Measurements from ENCODE around the gene NDUFAF3.
A peak's percentile ranks its signal among the peaks of the same experiment; 100 is the strongest.

Gene NDUFAF3

DNA sequence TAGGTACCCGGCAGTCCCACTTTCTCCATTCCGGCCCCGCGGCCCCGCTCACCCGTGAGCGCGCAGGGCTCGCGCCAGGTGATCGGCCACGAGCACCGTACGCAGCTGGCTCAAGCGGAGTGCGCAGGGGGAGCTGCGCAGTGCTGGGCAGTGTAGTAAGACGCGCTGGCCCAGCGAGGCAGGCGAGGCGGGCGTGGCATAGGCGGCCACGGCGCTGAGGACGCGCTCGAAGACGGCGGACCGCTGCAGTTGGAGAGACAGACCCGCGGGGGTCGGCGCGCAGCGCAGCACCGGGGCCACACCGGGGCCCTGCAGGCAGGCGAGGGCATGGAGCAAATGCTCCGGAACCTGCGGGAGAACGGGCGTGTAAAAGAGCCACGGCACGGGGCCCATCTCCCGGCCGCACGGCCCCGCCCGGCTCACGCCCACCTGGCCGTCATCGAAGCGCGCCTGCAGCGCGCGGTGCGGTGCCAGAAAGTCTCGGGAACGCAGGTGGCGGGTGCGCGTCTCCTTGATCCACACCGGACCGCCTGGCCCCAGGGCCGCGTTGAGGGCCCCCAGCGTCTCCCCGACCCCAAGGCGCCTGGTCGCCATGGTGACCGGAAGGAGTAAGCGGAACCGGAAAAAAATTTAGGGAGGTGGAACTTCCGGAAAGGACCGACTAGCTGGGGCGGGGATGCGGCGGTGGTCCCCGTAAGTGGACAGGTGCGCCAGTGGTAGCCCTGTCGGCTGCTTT lies 3.8 kb upstream of the NDUFAF3 start, which contains the start of gene DALRD3:
TSS of gene DALRD3 (minus strand) at position 610 of the 736 bp plus-strand sequence. CDS start at position 594, 16 bp downstream.
- DNase-seq (ENCODE audit: low read depth) = peak; percentile 62

DNA sequence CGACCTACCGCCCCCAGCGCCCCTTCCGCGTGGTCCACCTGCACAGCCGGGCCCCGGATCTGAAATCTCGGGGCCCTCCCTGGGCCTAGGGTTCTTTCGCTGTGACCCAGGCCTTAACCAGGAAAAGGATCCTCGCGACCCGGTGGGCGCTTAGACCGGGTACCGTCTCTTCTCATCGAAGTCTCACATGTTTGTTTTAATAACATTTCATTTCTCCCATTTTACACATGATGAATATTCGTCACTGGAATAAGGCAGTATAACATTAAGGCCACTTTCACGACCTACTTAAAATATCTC lies 3.3 kb upstream of the NDUFAF3 start:
- DNase-seq (ENCODE audit: low read depth) = no peak

DNA sequence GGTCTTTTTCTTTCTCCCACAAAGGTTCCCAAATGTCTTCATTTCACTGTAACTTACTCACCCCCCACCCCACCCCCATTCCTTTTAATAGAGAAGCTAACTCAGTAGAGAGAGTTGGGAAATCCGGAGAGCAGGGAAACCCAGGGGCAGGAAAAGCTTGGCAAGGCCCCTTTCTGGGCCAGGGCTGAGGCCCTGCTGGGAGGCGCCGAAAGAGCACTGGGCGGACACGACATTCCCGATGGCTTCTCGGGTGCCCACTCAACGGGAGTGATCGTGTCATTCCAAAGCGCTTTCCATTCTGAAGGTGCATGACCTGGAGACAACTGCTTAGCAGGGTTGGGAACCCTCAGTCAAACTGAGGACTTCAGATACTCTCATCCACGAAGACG lies 2.0 kb upstream of the NDUFAF3 start:
- no peak for DNase-seq (ENCODE audit: low read depth)

DNA sequence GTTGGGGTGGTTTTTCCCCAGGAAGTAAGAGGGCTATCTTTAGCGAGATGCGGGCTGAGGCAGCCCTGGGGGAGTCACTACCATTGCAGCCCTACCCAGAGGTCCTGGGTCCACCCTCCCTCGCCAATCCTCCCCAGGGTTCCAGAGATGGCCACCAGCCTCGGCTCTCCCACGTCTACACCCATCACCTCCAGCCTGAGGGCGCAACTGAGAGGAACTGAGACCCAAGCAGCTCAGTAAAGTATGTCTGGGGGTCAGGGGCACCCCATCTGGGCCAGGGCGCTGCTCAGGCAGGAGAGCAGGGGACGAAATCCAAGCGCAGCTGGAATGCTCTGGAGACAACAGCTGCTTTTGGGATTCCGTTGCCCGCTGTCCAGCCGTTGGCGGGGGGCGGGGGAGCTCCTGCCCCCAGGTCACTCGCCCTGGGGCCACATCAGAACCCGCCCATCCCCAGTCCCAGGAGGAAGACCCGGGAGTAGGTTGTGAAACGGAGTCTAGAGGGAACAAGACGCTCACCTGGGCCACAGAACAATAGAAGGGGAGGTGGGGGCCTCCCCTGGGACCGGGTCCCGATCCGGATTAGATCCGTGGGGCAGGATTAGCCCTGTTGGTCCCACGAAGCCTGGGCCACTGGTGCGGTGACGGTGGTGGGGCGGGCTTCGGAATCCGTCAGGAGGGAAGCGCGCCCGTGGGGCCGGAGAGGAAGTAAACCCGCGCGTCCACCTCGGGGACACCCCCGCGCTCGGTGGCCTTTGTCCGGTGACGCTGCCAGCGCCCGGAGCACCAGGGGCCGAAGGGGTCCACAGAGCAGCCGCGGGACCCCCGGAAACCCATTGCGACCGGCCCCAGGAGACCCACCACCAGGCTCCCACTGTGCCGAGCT lies 1.4 kb upstream of the NDUFAF3 start:
- no peak for DNase-seq (ENCODE audit: low read depth)

DNA sequence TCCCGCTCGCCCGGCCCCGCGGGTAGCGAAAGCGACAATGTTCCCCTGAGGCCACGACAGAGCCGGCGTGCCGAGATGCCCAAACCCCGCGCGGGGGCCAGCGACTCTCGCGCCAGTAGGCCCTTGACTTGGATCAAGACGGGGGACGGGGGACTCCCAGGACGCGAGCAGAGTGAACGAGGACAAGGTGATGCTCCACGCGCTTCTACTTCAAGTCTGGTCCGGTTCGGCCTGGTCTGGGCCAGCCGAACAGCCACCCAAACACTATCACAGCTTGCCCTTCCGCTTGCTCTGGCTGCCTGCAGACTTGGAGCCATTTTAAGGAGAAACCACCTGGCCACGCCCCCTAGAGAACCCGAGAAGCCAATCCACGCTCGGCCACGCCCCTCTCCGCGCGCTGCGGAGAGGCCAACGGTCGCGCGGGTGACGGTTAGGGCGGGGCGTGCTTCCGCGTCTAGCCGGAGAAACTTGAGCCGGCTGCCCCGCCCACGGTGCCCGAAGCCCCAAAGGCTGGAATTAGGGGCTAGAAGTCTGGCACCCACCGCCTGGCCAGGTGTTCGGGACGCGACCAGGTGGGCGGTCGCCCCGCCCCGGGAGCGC lies 608 bp upstream of the NDUFAF3 start:
- peak; percentile 99 for DNase-seq (ENCODE audit: low read depth)

DNA sequence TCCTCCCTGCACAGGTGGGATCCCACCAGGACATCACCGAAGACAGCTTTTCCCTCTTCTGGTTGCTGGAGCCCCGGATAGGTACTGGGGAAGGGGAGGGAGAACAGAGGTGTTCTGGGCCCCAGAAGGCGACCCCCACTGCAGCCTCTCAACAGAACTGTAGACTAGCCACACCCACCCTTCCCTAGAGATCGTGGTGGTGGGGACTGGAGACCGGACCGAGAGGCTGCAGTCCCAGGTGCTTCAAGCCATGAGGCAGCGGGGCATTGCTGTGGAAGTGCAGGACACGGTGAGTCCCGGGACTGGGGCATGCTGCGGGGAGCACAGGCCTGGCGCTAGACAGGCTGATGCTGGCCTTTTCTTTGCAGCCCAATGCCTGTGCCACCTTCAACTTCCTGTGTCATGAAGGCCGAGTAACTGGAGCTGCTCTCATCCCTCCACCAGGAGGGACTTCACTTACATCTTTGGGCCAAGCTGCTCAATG lies 809 bp downstream of the NDUFAF3 start:
- no peak for DNase-seq (ENCODE audit: low read depth)

DNA sequence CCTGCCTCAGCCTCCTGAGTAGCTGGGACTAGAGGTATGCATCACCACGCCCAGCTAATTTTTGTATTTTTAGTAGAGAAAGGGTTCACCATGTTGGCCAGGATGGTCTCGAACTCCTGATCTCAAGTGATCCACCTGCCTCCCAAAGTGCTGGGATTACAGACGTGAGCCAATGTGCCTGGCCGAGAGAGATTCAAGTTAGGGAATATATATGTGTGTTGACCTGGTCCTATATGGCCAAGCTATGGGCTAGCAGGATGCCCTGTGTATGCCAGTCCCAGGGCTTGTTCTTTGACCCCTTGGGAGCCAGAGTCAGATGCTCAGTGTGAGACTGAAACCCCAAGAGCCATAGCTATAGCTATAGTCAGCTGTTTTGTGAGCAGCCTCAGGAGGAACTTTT lies 1.9 kb downstream of the NDUFAF3 start:
- DNase-seq (ENCODE audit: low read depth) = no peak

DNA sequence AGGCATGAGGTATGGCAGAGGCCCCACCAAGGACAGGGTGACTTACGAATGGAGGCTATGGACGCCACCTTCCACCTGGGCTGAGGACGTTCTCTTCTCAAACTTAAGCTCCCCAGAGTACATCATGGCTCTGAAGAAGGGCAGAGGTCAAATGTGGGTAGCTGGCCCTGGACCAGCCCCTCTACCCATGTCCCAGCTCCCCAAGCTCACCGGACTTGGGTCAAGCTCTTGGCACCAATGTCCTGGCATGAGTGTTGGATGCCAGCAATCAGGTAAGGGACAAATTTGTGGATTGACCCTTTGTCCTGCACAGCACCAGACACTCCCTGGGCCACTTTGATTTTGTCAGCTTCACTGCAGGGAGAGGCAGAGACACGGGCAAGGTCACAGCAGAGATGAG lies 2.5 kb downstream of the NDUFAF3 start:
- DNase-seq (ENCODE audit: low read depth) = no peak

DNA sequence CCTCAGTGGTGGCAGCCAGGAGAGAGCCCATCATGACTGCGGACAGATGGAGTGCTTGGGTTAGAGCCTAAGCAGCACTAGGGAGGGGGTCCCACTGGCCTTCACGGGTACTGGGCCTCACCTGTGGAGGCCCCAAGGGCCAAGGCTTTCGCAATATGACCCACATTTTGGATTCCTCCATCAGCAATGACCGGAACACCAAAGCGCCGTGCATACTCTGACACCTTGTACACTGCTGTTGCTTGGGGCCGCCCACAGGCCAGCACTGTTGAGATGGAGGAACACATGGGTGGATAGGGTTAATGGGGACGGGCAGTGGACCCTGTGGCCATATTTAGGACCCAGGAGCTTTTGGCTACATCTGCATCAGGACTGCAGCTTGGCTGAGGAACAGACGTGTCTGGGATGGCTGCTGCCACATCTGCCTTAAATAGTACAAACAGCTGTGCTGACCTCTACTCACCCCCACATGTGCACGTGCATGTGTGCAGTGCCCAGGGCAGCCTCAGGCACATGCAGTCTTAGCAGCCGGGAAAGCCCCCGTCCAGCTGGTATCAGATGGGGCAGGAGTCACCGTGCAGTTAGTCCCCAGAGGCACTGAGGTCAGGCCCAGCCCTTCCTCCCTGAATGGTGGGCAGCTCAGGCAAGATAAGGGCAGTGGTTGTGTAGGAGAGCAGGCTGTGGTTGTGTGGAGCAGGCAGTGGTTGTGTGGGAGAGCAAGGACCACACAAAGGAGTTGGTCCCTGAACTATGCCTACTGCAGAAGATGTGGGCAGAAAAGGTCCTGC lies 3.3 kb downstream of the NDUFAF3 start:
- no peak for DNase-seq (ENCODE audit: low read depth)

DNA sequence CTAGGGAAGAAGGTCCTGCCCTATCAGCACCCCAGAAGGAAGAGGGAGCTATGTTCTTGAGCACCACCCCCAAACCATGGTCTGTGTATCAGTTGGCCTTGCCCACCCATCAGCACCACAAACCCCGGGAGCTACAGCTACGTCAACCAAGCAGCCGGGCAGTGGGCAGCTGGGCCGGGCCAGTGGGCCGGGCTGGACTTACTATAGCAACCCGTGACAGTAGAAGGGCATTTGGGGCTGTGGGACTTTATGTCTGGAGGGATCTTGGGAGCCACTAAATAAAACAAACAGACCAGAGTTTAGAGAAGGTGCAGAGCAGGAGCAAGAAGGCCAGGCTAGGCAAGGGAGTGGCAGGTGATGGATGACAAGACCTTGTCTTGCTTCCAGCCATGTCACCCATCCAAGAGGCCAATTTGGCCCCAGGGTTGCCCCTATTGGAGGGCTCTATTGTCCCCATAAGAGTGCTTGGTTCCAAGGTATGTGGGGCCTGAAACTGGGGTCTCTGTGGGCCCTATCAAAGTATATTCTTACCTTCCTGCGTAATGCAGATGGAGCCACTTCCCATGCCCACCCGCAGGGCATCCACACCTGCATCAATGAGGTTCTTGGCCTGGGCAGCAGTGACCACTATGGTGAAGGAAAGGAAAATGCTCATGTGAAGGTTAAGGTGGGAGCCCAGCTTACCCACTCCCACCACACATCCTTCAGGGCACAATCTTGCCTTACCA lies 4.0 kb downstream of the NDUFAF3 start:
- no peak for DNase-seq (ENCODE audit: low read depth)

DNA sequence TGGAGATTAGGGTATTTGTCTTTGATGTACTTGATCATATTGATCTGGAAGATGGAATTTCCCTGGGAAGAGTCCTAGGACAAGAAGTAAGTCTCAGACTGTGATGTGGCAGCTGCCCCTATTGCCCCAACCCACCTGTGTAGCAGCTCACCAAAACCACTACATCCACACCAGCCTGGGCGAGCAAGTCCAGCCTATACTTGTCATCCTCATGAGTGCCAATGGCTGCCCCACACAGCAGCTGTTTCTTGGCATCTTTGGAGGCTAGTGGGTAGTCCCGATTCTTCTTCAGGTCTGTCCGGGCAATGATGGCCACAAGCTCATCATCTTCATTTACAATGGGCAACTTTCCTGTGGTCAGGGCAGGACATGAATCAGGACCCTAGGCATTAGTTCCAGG lies 4.6 kb downstream of the NDUFAF3 start:
- no peak for DNase-seq (ENCODE audit: low read depth)

DNA sequence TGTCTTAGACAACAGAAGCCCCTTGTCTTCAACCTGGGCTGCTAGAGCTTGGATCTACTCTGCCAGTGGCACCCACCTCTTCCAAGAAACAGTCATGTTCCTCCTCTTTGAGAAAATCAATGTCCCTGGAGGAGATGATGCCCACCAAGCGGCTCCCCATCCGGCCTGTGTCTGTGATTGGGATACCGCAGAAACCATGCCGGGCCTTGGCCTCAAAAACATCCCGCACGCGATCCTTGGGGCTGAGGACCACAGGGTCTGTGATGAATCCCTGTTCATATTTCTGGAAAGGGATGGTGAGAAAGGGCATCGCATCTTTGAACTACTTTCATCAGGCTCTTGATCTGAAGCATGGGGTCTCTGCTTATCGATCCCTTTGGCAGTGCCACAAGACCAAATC lies 5.7 kb downstream of the NDUFAF3 start:
- no peak for DNase-seq (ENCODE audit: low read depth)

DNA sequence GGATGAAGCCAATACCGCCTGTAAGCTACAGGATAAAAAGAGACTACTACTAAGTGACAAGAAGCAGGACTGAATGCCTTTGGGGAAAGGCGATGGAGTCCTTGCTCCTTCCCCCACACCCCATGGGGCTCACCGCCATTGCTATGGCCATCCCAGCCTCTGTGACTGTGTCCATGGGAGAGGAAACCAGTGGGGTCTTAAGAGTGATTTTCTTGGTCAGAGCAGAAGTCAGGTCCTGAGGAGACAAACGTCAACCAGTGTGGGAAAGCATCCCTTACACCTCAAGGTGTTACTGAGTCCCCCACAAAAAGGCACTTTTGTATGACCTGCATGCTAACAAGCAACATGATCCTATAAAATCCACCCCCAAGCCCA lies 6.4 kb downstream of the NDUFAF3 start:
- no peak for DNase-seq (ENCODE audit: low read depth)

DNA sequence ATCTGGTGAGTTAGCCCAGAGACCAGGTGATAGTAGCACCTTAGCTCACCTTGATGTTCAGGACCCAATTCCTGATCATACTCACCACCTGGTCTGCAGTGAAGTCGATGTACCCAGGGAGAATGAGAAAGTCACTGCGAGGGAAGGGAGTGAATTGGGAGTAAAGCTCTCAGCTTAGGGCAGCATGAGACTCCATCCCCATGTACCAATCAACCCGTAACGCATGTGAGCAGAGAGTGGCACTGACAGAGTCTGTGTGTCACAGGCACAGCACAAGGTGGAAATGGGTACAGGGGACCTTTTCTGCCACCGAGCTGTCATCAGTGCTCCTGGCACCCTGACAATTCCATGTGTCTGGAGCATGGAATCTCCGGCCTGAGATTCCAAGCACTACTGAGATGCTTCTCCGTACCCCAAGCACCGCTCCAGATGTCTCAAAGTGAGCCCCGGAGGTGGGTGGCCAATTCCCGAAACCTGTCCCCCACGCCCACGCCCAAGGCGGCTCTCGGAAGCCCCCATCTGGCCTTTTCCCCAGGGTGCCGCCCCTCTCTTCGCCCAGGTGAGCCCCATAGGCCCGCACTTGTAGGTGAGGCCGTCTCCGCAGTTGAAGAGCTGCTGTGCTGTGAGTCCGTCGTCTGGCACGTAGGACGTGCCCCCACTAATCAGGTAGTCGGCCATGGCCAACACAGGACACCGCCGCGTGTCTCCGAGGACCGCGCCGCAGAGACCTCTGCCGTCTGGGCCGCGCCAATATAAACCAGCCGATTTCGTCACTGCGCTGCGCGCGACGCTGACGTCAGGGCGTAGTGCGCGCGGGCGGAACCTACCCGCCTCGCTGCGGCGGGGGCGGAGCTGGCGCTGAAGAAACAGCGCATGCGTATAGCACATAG lies 7.0 kb downstream of the NDUFAF3 start, which contains the start of gene IMPDH2:
TSS of gene IMPDH2 (minus strand) at position 726 of the 890 bp plus-strand sequence. CDS start at position 678, 48 bp downstream.
- peak; percentile 93 for DNase-seq (ENCODE audit: low read depth)

DNA sequence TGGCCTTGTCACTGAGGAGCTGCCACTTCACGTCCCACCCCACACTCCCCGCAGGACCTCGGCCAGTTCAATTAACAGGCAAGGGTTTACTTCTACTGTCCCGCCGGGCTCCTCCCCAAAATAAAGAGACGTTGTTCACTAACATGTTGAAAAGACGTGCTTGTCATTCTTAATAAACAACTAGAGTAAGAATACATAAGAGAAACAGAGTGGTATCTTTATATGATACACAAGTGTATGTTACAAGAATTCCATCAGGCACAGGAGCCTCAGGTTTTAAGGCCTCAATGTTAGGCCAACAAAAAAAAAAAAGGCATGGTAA lies 7.6 kb downstream of the NDUFAF3 start:
- DNase-seq (ENCODE audit: low read depth) = no peak

DNA sequence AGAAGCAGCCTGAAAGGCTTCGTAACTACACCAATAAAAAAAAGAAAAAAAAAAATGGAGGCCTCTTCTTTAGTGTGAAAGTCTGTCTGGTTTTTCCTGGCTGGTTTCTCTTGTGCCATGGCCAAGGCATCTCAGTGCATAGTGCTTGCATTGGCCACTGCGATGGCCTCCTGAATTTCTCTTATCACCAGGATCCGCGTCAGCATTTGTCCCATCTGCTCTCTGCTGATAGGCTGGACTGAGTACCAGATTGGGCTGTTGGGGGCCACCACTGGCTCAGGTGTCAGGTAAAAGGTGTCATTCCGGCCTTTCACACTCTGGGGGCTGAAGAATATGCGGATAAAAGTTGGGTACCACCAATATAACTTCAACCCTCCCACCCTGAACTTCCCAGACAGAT lies 8.4 kb downstream of the NDUFAF3 start:
- DNase-seq (ENCODE audit: low read depth) = no peak

DNA sequence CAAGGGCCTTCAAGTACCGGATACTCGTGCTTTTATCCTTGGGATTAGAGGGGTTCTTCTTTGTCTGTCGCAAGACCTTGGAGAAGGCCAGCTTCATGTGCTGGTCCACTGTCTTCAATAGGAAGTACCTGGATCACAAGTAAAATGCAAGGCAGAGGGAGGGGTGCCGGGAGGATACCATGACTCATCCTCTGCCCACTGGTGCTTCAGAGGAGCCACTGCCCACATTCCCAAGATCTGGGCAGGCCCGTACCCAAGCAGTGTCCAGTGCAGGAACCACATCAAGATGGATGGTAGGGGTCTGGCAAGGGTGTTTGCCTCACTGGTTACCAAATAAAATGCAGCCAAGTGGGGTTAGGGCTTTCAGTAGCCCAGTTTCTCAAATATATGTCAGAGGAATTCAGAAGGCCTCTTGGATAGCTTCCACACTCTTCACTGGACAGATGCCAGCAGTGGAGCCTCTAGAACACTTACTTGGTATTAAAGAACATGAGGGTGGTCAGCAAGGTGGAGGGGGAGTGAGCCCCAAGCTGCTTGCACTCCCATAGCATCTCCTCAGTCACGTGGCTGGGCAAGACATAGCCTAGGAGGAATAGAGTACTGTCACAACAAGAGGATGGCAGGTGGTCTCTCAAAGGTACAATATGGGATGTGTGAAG lies 10.9 kb downstream of the NDUFAF3 start:
- DNase-seq (ENCODE audit: low read depth) = no peak

DNA sequence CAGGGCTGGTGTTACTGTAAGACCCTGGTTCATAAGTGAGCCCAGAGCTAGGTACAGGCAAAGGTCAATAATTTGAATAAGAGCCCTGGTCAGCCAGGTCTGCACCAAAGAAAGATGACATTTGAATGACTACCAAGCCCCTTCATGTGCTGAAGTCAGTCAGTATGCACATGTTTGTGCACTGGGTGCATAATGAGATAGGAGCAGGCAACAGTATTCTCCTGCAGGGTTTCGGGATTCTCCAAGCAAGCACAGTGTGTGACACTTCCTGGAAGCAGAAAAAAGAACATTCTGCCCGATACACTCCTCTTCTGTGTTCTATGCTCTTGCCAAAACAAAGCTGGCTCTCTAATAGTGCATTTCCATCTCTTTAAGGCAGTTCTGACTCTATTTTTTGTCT lies 12.7 kb downstream of the NDUFAF3 start:
- no peak for DNase-seq (ENCODE audit: low read depth)

DNA sequence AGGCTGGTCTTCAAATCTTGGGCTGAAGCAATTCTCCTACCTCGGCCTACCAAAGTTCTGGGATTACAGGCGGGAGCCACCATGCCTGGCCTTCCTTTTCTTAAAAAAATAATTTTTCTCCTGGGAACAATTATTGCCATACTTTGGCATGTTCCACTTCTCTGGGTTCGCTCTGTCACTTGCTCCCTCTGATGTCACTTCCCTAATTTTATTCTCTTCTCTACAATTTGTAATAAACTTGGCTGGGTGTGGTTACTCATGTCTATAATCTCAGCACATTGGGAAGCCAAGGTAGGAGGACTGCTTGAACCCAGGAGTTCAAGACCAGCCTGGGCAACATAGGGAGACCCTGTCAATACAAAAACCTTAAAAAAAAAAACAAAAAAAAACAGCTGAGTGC lies 13.4 kb downstream of the NDUFAF3 start:
- no peak for DNase-seq (ENCODE audit: low read depth)

DNA sequence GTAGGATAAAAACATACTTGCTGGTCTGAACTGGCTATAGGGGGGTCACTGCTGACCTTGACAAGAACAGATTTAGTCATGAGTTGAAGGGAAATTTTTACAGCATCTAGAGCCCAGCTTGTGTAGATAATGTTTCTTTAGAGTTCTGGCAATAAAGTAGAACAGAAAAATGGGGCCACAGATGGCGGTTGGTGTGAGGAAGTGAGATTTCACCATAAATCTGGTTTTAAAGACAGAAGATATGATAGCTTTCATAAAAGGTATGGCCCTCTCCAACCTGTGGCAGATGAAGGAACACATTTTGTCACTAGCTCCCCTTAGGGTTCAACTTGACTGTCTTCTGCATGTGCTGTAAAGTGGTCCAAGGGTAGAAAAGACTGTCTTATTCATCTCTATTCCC lies 31.6 kb downstream of the NDUFAF3 start:
- no peak for DNase-seq (ENCODE audit: low read depth)

All from activated T-cell treated with anti-CD3 and anti-CD28 coated beads for 48 hours (primary cell).